ENCODE measurements around the gene PTPRF.

The PTPRF gene

GRCh38 chr1:43522431-43522775 is 8.3 kb upstream of the PTPRF start:
- no peak for DNase-seq (ENCODE audit: low read depth in 2 of 2)
- H3K4me3 ChIP-seq (replicated peaks in 1 of 2; ENCODE audit: low read depth in 2 of 2, low read length in 2 of 2) = no peak overlapping the region
- no peak for TF ChIP-seq CTCF (IDR thresholded peaks at IDR 0.05; ENCODE audit: low read depth, low read length)

GRCh38 chr1:43522776-43523480 is 7.8 kb upstream of the PTPRF start:
- DNase-seq (ENCODE audit: low read depth in 2 of 2) = peak; percentile 29 to 90
- TF ChIP-seq CTCF (IDR thresholded peaks at IDR 0.05; ENCODE audit: low read depth, low read length) = no peak
- no peak overlapping the region for H3K4me3 ChIP-seq (replicated peaks in 1 of 2; ENCODE audit: low read depth in 2 of 2, low read length in 2 of 2)

DNA sequence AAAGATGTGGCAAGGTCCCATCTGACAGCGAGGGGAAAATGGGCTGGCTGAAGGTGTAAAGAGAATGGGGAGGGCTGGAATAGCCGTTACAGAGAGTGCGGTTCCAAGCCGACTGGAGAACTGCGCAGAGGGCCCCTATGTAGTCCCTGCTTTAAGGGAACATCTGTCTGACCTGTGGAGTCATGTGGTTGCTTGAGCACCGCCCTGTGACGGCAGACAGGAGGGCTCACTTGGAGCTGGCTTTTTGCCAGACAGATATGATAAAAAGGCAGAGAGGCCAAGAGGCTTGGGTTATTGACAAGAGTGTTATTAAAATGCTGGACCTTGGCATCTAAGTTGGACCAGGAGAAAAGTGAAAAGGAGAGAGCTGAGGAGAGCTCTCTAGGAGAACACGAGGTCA is 5.9 kb upstream of the PTPRF start:
- no peak for DNase-seq (ENCODE audit: low read depth in 2 of 2)
- TF ChIP-seq CTCF (IDR thresholded peaks at IDR 0.05; ENCODE audit: low read depth, low read length) = no peak
- H3K4me3 ChIP-seq (replicated peaks in 1 of 2; ENCODE audit: low read depth in 2 of 2, low read length in 2 of 2) = no peak overlapping the region

DNA sequence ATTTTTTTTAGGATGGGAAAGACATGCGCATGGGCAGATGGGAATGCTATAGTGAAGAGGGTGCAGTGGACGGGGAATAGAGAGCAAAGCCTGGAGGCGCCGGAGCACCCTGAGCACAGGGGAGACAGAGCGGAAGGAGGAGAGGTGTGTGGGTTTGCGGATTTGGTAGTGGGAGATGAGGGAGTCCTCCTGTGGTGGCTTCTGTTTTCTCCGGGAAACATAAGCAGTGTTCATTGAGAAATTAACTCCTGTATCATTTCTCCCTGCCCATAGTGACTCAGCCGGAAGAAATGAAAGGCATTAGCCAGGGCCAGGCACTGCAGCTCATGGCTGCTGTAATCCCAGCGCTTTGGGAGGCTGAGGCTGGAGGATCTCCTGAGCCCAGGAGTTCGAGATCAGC is 4.7 kb upstream of the PTPRF start:
- no peak for TF ChIP-seq CTCF (IDR thresholded peaks at IDR 0.05; ENCODE audit: low read depth, low read length)
- no peak overlapping the region for H3K4me3 ChIP-seq (replicated peaks in 1 of 2; ENCODE audit: low read depth in 2 of 2, low read length in 2 of 2)
- peak; percentile 56 to 76 for DNase-seq (ENCODE audit: low read depth in 2 of 2)

DNA sequence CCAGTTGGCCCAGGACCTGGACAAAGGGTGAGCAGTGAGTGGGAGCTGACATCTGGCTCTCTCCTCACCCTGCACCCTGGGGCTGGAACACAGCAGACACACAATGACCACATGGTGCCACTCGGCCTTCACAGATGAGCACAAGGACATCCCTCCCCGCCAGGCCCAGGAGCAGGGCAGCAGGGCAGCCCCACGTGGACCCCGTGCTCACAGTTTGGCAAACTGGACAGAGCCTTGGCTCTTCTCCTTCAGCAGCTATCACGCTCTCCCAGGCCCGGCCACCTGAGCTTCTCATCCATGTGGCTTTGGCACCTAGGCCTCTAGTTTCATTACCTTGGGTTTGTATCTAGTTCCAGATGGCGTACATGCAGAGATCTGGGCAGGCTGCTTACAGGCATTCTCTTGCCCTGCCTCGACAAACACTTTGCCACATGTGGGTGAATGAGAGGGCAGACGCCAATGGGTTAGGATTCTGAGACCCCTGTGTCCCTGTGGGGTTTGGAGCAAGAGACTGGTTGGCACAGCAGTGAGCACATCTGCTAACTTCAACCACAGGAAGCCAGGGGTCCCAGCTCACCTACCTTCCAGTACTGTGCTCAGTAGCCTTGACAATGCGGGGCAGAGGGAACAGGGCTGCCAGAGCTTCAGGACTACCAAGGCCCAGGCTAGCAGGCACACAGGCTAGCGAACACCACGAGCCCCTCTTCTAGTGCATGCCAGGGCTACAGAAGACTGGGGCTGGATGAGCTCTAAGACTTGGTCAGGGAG is 3.4 kb upstream of the PTPRF start:
- no peak for TF ChIP-seq CTCF (IDR thresholded peaks at IDR 0.05; ENCODE audit: low read depth, low read length)
- no peak for DNase-seq (ENCODE audit: low read depth in 2 of 2)
- no peak overlapping the region for H3K4me3 ChIP-seq (replicated peaks in 1 of 2; ENCODE audit: low read depth in 2 of 2, low read length in 2 of 2)

DNA sequence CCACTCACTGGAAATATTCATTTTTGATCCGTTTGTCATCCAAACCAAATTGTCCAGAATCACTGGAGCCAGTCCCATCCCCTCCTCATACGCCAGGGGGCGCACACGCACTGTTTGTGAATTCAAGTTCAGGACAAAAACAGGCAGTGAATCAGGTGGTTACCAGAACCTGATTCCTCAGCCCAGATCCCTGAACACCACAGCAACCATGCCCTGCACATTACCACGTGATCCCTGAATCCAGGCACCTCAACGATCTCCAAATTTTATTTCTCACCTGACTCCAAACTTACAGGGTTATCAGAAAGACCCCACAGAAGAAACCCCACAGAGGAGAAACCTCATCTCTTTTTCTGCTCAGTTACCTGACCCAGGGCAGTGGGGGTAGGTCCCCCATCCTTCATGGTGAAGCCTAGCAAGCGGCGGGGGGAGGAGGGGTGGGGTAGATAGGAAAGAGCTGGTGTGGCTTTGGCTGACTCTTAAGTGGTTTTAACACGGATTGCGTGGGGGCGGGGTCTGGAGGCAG is 1.4 kb upstream of the PTPRF start:
- peak; percentile 90 to 91 for DNase-seq (ENCODE audit: low read depth in 2 of 2)
- peak; percentile 95 for TF ChIP-seq CTCF (IDR thresholded peaks at IDR 0.05; ENCODE audit: low read depth, low read length)
- H3K4me3 ChIP-seq (replicated peaks in 1 of 2; ENCODE audit: low read depth in 2 of 2, low read length in 2 of 2) = no peak overlapping the region

Measured in cardiac fibroblast (primary cell).